IPS-11a (cell line): ENCODE measurements around the gene PLBD2.

Source experiments
- H3K4me3 ChIP-seq: one replicate; pipeline ENCODE4 v1.5.1; 2013; ENCODE audit warnings: low read depth, low read length, control low read depth

PLBD2 gene

GRCh38 chr12:113414519-113415038, 56.2 kb downstream of the PLBD2 start:
- H3K4me3 ChIP-seq: no peak overlapping the region

DNA sequence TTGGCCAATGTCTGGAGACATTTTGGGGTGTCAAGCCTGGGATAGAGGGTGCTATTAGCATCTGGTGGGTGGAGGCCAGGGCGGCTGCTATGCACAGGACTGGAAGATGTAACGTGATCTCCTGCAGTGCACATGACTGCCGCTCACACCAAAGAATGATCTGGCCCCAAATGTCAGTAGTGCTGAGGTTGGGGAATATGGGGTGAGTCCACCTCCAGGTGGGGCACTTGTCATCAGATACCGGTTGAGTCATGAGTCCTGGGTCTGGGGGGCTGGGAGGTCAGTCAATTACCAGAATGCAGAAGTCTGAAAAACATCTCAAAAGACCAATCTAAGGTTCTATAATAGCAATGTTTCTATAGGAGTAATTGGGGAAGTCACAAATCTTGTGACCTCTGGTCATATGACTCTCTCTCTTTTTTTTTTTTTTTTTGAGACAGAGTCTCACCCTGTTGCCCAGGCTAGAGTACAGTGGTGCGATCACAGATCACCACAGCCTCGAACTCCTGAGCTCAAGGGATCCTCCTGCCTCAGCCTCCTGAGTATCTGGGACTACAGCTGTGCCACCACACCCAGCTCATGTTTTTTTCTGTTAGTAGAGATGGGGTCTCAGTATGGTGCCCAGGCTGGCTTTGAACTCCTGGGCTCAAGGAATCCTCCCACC, 57.8 kb downstream of the PLBD2 start:
- no peak overlapping the region for H3K4me3 ChIP-seq

DNA sequence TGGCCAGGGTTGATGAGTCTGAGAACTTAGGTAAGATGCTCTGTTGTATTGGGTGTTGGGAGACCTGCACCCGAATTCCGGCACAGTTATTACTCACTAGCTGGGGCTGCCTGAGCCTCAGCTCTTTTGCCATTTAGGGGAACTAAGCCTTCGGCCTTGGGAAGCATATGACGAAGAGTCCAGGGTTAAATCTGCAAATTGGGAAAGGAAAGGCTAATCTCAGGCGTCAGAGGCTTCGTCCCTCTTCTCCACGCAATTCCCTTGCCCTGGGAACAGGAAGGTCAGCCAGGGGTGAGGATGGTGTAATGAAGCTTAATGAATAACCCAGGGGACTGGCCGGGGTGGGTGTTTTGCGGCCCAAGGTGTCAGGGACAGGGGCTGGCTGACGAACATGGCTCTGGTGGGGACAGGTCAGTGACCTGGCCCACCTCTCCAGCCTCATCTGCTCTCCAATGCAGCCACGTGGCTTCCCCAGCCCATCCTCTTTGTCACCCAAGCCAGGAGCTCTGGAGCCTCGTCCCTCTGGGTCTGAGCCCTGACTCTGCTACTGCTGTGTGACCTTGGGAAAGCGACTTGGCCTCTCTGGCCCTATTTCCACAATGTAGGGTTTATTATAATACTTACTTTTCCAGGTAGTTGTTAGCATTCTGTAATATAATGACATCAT, 60.0 kb downstream of the PLBD2 start:
- H3K4me3 ChIP-seq: no peak overlapping the region

- H3K4me3 ChIP-seq: no peak overlapping the region
These were observed 62.7 kb downstream of the PLBD2 start for GRCh38 chr12:113420996-113421595.

- H3K4me3 ChIP-seq: no peak within 1 kb of the TSS
These were observed 63.9 kb downstream of the PLBD2 start, which contains the start of gene SDSL for GRCh38 chr12:113422030-113422885. TSS of gene SDSL (plus strand) at chr12:113422380. CDS start at chr12:113427983, 5,603 bp downstream.

DNA sequence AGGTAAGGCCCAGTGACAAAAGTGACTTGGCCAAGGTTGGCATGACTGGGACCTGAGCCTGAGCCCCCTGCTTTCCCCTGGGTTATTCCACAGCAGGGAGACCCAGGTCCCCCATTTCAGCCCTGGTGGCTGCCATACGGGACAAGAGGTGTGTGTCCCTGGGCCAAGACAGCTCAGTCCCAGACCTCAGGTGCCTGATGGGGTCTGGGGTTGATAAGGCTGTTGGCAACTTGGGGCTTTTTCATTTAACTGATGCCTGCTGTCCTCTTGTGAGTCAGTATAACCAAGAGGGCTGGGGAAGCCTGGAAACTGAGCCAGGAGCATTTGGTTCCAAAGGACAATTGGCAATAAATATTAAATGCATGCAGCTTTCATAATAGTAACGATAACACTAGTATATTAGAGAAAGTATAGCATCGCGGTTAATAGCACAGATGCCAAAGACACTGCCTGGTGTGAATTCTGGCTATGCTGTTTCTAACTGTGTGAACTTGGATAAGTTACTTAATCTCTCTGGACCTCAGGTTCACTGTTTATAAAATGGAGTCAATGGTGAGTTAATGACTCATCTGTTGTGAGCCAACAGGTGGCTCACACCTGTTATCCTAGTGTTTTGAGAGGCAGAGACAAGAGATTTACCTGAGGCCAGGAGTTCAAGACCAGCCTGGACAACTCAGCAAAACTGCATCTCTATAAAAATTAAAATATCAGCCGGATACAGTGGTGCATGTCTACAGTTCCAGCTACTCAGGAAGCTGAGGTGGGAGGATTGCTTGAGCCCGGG, 64.7 kb downstream of the PLBD2 start:
- H3K4me3 ChIP-seq: no peak overlapping the region

GRCh38 chr12:113424456-113424855, 66.1 kb downstream of the PLBD2 start:
- no peak overlapping the region for H3K4me3 ChIP-seq

- no peak overlapping the region for H3K4me3 ChIP-seq
These were observed 66.8 kb downstream of the PLBD2 start for GRCh38 chr12:113424915-113425823.

DNA sequence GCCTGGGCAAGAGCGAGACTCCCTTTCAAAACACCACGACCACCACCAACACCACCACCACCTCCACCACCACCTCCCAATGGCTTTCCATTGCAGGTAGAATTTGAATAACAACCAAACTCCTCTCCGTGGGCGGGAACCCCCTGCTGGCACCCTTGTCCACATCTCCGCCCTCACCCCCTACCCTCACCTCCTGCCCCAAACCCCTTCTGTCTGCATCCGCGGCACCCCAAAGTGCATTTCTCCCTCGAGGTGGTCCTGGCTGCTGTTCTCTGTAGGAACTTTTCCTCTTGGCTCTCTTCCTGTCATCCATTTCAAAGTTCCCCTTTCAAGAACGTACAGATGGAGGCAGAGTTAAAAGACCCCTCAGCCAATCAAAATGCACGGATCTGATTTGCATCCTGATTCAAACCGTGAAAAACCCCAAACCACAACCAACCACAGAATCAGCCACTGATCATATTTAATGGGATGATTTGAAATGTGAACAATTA, 67.6 kb downstream of the PLBD2 start:
- no peak overlapping the region for H3K4me3 ChIP-seq

GRCh38 chr12:113427882-113428281, 69.5 kb downstream of the PLBD2 start:
- H3K4me3 ChIP-seq: no peak overlapping the region

- no peak overlapping the region for H3K4me3 ChIP-seq
These were observed 70.1 kb downstream of the PLBD2 start for GRCh38 chr12:113428482-113428881.

DNA sequence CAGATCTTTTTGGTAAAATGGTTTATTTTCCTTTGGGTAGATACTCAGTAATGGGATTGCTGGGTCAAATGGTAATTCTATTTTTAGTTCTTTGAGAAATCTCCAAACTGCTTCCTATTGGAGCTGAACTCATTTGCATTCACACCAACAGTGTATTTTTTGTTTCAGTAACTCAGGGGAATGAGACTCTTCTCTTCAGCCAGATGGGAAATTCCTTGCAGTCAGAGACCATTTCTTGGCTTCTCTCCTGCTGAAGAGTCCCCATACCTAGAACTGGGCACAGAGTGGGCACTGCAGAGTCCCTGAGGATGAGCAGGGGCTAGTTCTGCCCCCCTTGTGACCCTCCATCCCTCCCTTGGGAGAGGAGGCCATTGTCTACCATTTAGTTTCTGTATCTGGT, 74.6 kb downstream of the PLBD2 start:
- H3K4me3 ChIP-seq: no peak overlapping the region

GRCh38 chr12:113435367-113435766, 77.0 kb downstream of the PLBD2 start:
- no peak overlapping the region for H3K4me3 ChIP-seq

DNA sequence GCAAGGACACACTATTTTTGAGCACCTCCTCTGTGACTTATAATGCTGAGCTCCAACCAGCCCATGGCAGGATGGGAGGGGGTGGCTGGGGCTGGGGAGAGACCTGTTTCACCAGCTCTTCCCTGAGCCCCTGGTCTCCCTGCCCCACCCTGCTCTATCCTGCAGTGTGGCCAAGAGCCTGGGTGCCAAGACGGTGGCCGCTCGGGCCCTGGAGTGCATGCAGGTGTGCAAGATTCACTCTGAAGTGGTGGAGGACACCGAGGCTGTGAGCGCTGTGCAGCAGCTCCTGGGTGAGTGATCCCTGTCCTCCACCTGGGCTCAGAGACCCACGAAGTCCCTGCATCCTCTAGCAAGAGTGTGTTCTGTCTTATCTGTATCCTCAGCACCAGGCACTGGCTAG, 78.2 kb downstream of the PLBD2 start:
- H3K4me3 ChIP-seq: no peak overlapping the region

- H3K4me3 ChIP-seq: no peak overlapping the region
These were observed 78.8 kb downstream of the PLBD2 start for GRCh38 chr12:113436993-113437728.

DNA sequence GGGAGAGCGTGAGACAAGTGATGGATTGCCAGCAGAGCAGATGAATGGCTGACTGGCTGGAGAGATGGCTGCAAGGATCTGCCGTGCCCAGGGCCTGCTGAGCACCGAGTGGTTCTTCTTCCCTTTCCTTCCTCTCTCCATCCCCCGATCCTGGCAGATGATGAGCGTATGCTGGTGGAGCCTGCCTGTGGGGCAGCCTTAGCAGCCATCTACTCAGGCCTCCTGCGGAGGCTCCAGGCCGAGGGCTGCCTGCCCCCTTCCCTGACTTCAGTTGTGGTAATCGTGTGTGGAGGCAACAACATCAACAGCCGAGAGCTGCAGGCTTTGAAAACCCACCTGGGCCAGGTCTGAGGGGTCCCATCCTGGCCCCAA, 79.3 kb downstream of the PLBD2 start:
- H3K4me3 ChIP-seq: no peak overlapping the region

- no peak overlapping the region for H3K4me3 ChIP-seq
These were observed 80.3 kb downstream of the PLBD2 start for GRCh38 chr12:113438523-113439300.

DNA sequence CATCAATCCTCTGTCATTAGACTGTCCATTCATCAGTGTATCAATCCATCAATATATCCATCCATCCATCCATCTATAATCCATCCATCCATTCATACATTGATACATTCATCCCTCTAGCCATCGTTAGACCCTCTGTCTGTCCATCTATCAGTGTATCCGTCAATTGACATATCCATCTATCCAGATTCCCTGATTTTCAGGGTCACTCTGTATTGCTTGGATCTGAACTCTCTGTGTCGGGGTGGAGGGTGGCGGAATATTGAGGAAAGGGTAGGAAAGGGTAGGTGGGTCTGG, 80.9 kb downstream of the PLBD2 start:
- no peak overlapping the region for H3K4me3 ChIP-seq
